SH-SY5Y (cell line): Measurements from ENCODE around the gene MPPED1.

Experiments used
- GATA2 ChIP-seq: IDR thresholded peaks from 2 replicates; pipeline ENCODE4 v1.6.1; 2011; ENCODE audit warnings: mild to moderate bottlenecking, low read depth, low read length
- GATA3 ChIP-seq: IDR thresholded peaks from 2 replicates; pipeline ENCODE4 v1.6.1; 2011; ENCODE audit warnings: low read depth, mild to moderate bottlenecking, low read length, moderate library complexity

Gene MPPED1

GRCh38 chr22:43502306-43502874, 90.6 kb downstream of the MPPED1 start:
- TF ChIP-seq GATA2 (no peak), GATA3 (no peak)

DNA sequence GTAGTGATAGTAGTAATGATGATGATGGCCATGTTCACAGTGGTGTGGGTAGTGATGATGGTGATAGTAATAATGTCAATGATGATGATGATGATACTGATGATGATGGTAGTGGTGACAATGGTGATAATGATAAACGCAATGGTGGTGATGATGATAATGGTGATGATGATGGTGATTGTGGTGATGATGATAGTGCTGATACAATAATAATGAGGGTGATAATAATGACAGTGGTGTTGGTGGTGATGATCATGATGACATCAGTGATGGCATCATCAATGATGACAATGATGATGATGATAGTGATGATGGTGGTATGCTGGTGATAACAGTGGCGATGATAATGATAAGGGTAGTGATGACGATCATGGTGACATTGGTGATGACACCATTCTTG, 92.3 kb downstream of the MPPED1 start:
- TF ChIP-seq GATA2, result no peak
- TF ChIP-seq GATA3, result no peak

- TF ChIP-seq GATA2, result no peak
Observed at GRCh38 chr22:43504666-43505261, 93.0 kb downstream of the MPPED1 start.

- TF ChIP-seq GATA3 (no peak), GATA2 (no peak)
Observed at GRCh38 chr22:43505423-43505822, 93.6 kb downstream of the MPPED1 start.

- TF ChIP-seq GATA3, result no peak
- no peak for TF ChIP-seq GATA2
Observed at GRCh38 chr22:43505896-43506295, 94.1 kb downstream of the MPPED1 start.

- no peak for TF ChIP-seq GATA2
- TF ChIP-seq GATA3, result no peak
Observed at GRCh38 chr22:43506487-43506886, 94.7 kb downstream of the MPPED1 start.

DNA sequence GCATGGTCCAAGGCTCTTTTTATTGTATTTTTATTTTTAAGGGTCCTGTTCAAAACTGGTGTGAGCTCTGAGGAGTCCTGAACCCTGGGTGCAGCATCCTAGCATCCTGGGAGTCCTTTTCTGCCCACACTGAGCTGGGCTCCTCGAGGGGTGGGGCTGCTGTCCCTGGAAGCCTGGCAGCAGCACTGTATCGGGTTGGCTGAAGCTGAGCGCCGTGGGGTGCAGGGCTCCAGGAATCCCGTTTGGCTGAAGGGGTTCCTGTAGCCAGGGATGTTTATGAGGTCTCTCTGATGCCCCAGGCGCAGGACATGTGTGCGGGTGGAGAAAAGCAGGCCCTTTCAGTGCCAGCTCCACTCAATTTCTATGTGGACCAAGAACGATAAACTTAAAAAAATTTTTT, 95.4 kb downstream of the MPPED1 start:
- TF ChIP-seq GATA2 (no peak), GATA3 (no peak)

- TF ChIP-seq GATA2 (no peak), GATA3 (no peak)
Observed at GRCh38 chr22:43508489-43508888, 96.7 kb downstream of the MPPED1 start.

- TF ChIP-seq GATA3 (no peak), GATA2 (no peak)
Observed at GRCh38 chr22:43509337-43509736, 97.5 kb downstream of the MPPED1 start.

DNA sequence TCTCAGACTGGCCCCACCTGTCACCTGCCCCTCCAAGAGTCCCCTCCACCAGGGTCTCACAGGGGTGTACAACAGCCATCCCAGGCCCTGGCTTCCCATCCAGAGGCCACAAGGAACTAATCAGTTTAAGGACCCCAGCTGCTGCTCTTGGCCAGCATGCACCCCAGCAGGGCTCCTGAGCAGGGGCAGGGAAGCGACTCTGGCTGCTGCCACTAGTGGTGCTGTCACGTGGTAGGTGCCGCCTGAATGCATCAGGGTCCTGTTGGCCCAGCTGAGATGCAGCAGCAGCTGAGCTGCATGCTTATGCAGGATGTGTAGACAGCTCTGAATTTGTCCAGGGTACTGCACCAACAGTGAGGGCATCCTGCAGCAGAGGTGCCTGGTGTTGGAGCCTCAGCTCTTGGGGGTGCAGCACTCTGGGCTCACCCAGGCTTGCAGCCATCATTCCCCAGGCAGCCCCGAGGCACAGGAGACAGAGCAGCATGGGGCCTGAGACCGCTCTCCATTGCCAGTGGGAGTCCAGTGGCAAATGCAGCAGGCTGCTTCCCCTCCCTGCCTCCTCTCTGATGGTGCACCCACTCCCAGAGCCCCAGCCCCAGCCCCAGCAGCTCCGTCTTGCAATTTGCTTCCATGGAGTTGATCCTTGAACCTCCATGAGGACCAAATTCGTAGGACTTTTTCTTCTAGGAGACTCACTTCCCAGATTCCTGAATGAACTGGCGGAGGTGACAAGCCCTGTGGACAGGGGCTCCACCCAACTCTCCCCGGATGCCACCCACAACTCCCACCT, 98.7 kb downstream of the MPPED1 start:
- TF ChIP-seq GATA3, result no peak
- TF ChIP-seq GATA2, result no peak

DNA sequence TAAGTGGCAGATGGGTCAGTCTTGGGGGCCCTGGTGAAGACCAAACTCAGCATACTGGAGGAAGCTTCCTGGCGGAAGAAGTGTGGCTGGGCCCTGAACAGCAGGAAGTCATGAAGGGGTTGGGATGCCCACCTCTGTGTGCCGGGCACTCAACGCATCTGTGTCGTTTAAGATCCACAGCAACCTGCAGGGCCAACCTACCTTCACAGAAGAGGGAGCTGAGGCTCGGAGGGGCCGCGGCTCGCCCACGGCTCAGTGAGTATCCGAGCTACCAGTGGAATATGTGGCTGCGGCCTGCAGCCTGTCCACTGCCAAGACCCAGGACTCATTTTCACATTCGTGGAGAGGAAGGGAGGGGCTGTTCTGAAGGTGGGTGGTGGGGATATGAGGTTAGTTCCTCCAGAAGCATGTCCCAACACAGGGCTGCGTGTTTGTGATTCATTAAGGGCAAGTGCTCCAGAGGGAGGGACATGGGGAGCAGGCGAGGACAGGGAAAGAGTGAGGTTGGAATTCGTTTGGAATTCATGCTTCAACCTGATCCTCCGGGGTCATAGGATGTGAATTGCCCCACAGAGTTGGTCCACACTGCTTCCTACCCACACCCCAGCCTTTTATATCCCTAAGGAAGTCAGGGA, 99.6 kb downstream of the MPPED1 start:
- TF ChIP-seq GATA2, result no peak
- TF ChIP-seq GATA3, result no peak

GRCh38 chr22:43512279-43512678, 100.5 kb downstream of the MPPED1 start:
- TF ChIP-seq GATA2, result no peak
- TF ChIP-seq GATA3, result no peak

GRCh38 chr22:43514476-43515157, 102.8 kb downstream of the MPPED1 start:
- TF ChIP-seq GATA3 (no peak), GATA2 (no peak)

DNA sequence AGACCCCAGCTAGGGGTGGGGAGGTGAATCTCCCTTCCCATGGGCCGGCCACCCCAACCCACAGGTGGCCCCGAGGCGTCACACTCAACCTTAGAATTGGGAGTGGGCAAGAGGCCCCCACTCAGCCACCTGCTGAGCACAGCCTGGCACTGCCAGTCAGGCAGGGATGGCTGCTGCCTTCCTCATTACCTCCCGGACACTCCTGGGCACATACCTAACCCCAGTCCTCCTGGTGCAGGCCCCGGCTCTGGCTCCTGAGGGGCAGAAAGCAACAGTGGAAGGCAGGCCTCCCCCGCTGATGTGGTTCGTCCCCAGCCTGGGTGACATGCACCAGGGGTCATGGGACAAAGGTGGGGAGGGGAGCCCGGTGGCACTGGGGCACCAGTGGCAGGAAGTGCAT, 103.6 kb downstream of the MPPED1 start:
- no peak for TF ChIP-seq GATA2
- TF ChIP-seq GATA3, result no peak
